Hindlimb muscle (tissue), 1 donor: Measurements from ENCODE around the gene OR2B3. TPM values are rescaled to one million over a fixed set of nuclear protein-coding genes. Genes with fewer than 3 reads are reported as not detected.
"Not testable (repeated sequence)": the region's sequence is repeated elsewhere in the genome, so short reads cannot be mapped to it uniquely, and the experiment has no call there.

Source experiments
- DNase-seq: peaks from one replicate; pipeline ENCODE4 v3.0.0-alpha.2; 2013
- polyA plus RNA-seq: library from polyadenylated mRNA; unstranded; fragments of 120-200 nt; gene quantifications from one replicate; pipeline ENCODE4 v1.2.1, GENCODE V29; 2013; ENCODE audit not compliant: insufficient read length

OR2B3 gene
- not detected for polyA plus RNA-seq

GRCh38 chr6:29087213-29087612 lies at the start of gene OR2B3:
OR2B3 (minus strand) TSS chr6:29087313; CDS start chr6:29087248, 65 bp downstream.
- DNase-seq = no peak

GRCh38 chr6:29131691-29132090 lies 44.6 kb upstream of the OR2B3 start:
- no peak for DNase-seq

GRCh38 chr6:29130644-29131043 lies 43.5 kb upstream of the OR2B3 start:
- DNase-seq = no peak

GRCh38 chr6:29129326-29130012 lies 42.4 kb upstream of the OR2B3 start:
- no peak for DNase-seq

GRCh38 chr6:29114964-29115363 lies 27.9 kb upstream of the OR2B3 start:
- not testable (repeated sequence) for DNase-seq

GRCh38 chr6:29112135-29112534 lies 25.0 kb upstream of the OR2B3 start:
- DNase-seq = no peak

GRCh38 chr6:29107758-29108157 lies 20.6 kb upstream of the OR2B3 start, which contains the start of gene OR2J3:
OR2J3 (plus strand) TSS chr6:29108058; CDS start chr6:29111891, 3,833 bp downstream.
- no peak for DNase-seq

- no peak for DNase-seq
Measured at GRCh38 chr6:29099190-29099589, 12.1 kb upstream of the OR2B3 start, which contains the start of gene OR2J1. OR2J1 (plus strand) TSS chr6:29099490; CDS start chr6:29100943, 1,453 bp downstream.

- DNase-seq = no peak
Measured at GRCh38 chr6:29097803-29098202, 10.7 kb upstream of the OR2B3 start.

- no peak for DNase-seq
Measured at GRCh38 chr6:29092957-29093356, 5.8 kb upstream of the OR2B3 start.

GRCh38 chr6:29082457-29082856 lies 4.7 kb downstream of the OR2B3 start:
- DNase-seq = no peak

GRCh38 chr6:29081312-29081711 lies 5.8 kb downstream of the OR2B3 start:
- no peak for DNase-seq

- no peak for DNase-seq
Measured at GRCh38 chr6:29079203-29079602, 7.9 kb downstream of the OR2B3 start.

GRCh38 chr6:29071831-29072723 lies 15.0 kb downstream of the OR2B3 start:
- no peak for DNase-seq

- no peak for DNase-seq
Measured at GRCh38 chr6:29051680-29052079, 35.4 kb downstream of the OR2B3 start.

- DNase-seq = no peak
Measured at GRCh38 chr6:29045075-29045474, 42.0 kb downstream of the OR2B3 start, which contains the start of gene OR2W1. OR2W1 (minus strand) TSS chr6:29045175; CDS start chr6:29045175, 0 bp downstream.

Other genes with a start within 250 kb of the OR2B3 start
- 44.0 TPM for gene TRIM27, start 163.3 kb downstream of the OR2B3 start, polyA plus RNA-seq
- 2.4 TPM for gene ZNF311, start 82.0 kb downstream of the OR2B3 start, polyA plus RNA-seq
- not detected for gene OR2W1, start 42.1 kb downstream of the OR2B3 start, polyA plus RNA-seq
- gene OR2J1, start 12.2 kb upstream of the OR2B3 start, polyA plus RNA-seq = not detected
- not detected for gene OR2J3, start 20.7 kb upstream of the OR2B3 start, polyA plus RNA-seq
- gene OR2J2, start 83.6 kb upstream of the OR2B3 start, polyA plus RNA-seq = not detected
- gene OR14J1, start 214.4 kb upstream of the OR2B3 start, polyA plus RNA-seq = 0.06 TPM